ENCODE data around the gene PLEKHG3.

Gene PLEKHG3

GRCh38 chr14:64726585-64726890 lies 22.3 kb downstream of the PLEKHG3 start:
- DNase-seq (ENCODE audit: low read depth), result no peak

- DNase-seq (ENCODE audit: low read depth), result no peak
Measured at GRCh38 chr14:64727551-64728071, 23.4 kb downstream of the PLEKHG3 start.

- no peak for DNase-seq (ENCODE audit: low read depth)
Measured at GRCh38 chr14:64728106-64728505, 23.9 kb downstream of the PLEKHG3 start.

- no peak for DNase-seq (ENCODE audit: low read depth)
Measured at GRCh38 chr14:64728856-64729255, 24.6 kb downstream of the PLEKHG3 start.

- DNase-seq (ENCODE audit: low read depth), result no peak
Measured at GRCh38 chr14:64729386-64730060, 25.3 kb downstream of the PLEKHG3 start.

GRCh38 chr14:64730061-64730440 lies 25.8 kb downstream of the PLEKHG3 start:
- DNase-seq (ENCODE audit: low read depth), result no peak

GRCh38 chr14:64730681-64731080 lies 26.5 kb downstream of the PLEKHG3 start:
- no peak for DNase-seq (ENCODE audit: low read depth)

GRCh38 chr14:64731141-64731581 lies 26.9 kb downstream of the PLEKHG3 start:
- no peak for DNase-seq (ENCODE audit: low read depth)

GRCh38 chr14:64732066-64732465 lies 27.8 kb downstream of the PLEKHG3 start:
- no peak for DNase-seq (ENCODE audit: low read depth)

- no peak for DNase-seq (ENCODE audit: low read depth)
Measured at GRCh38 chr14:64732536-64733120, 28.4 kb downstream of the PLEKHG3 start.

GRCh38 chr14:64733321-64733720 lies 29.1 kb downstream of the PLEKHG3 start:
- no peak for DNase-seq (ENCODE audit: low read depth)

- DNase-seq (ENCODE audit: low read depth), result no peak
Measured at GRCh38 chr14:64733899-64734298, 29.7 kb downstream of the PLEKHG3 start.

GRCh38 chr14:64734990-64735389 lies 30.8 kb downstream of the PLEKHG3 start:
- no peak for DNase-seq (ENCODE audit: low read depth)

- DNase-seq (ENCODE audit: low read depth), result no peak
Measured at GRCh38 chr14:64736271-64737169, 32.3 kb downstream of the PLEKHG3 start.

- no peak for DNase-seq (ENCODE audit: low read depth)
Measured at GRCh38 chr14:64737391-64738280, 33.4 kb downstream of the PLEKHG3 start.

GRCh38 chr14:64738281-64738804 lies 34.1 kb downstream of the PLEKHG3 start:
- DNase-seq (ENCODE audit: low read depth), result no peak

- DNase-seq (ENCODE audit: low read depth), result no peak
Measured at GRCh38 chr14:64741200-64741599, 37.0 kb downstream of the PLEKHG3 start.

GRCh38 chr14:64741961-64742360 lies 37.7 kb downstream of the PLEKHG3 start:
- DNase-seq (ENCODE audit: low read depth), result no peak

- DNase-seq (ENCODE audit: low read depth), result no peak
Measured at GRCh38 chr14:64743061-64743460, 38.8 kb downstream of the PLEKHG3 start.

- DNase-seq (ENCODE audit: low read depth), result no peak
Measured at GRCh38 chr14:64745511-64746091, 41.4 kb downstream of the PLEKHG3 start.
